ENCODE data around the gene UGGT1. TPM values are rescaled to one million over a fixed set of nuclear protein-coding genes. Genes with fewer than 3 reads are reported as not detected.

Gene UGGT1
- total RNA-seq, 1 experiment from 2014 or later: 51.8 TPM

DNA sequence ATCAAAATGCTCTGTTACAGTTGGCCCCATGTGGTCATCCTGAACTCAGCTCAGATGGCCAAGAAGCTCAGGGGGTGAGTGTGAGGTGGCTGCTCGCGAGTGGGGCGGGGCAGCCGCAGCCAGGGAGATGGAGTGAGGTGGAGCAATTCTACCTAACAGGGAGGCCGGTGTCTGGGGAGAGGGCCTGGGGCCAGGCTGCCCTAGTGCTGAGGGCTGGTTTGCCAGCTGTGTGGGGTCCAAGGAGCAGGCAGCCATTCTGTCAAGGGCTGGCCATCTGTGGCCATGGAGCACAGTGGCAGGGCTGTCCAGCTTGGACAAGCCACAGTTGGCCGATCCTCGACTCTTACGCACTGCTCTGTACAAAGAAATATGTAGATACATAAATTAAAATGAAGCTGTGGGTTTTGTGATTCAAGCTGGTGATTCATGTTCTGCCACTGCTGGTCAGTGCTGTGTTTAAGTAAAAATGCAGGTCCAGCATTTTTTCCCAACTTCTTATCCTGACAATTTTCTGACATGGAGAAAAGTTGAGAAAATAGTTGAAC lies 145.6 kb downstream of the UGGT1 start:
- no peak overlapping the region for H3K4me2 ChIP-seq (ENCODE audit: low read length)
- no peak for ATAC-seq

DNA sequence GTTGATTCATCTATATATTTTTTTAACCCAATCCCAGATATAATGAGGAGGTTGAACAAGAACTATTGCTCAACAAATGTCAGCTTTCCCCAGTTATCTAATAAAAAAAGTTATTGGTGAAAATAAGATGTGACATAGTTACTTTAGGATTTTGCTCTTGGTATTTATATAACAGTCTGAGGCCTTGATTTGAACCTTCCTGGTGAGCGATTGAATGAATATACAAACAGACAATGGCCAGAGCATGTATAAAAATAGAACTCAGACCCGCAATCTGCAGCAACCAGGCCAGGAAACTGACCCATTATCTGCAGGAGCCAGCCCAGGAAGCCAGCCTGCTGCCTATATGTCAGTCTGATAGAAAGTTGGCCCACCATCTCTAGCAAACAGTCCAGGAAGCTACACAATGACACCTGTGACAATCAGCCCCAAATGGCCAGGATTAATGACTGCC lies 146.1 kb downstream of the UGGT1 start:
- H3K9me3 ChIP-seq (ENCODE audit: control insufficient read depth in 1 of 2, insufficient read depth in 1 of 2, low read depth in 1 of 2, low read length in 2 of 2): no peaks in the 10 kb centered on the region
- H3K9ac ChIP-seq (ENCODE audit: low read length): no peak overlapping the region
- TF ChIP-seq, protein P1, sequence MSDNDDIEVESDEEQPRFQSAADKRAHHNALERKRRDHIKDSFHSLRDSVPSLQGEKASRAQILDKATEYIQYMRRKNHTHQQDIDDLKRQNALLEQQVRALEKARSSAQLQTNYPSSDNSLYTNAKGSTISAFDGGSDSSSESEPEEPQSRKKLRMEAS (IDR thresholded peaks at IDR 0.05): no peak
- no peak for TF ChIP-seq SRF (IDR thresholded peaks at IDR 0.05; ENCODE audit: low read depth)
- TF ChIP-seq, protein P2, sequence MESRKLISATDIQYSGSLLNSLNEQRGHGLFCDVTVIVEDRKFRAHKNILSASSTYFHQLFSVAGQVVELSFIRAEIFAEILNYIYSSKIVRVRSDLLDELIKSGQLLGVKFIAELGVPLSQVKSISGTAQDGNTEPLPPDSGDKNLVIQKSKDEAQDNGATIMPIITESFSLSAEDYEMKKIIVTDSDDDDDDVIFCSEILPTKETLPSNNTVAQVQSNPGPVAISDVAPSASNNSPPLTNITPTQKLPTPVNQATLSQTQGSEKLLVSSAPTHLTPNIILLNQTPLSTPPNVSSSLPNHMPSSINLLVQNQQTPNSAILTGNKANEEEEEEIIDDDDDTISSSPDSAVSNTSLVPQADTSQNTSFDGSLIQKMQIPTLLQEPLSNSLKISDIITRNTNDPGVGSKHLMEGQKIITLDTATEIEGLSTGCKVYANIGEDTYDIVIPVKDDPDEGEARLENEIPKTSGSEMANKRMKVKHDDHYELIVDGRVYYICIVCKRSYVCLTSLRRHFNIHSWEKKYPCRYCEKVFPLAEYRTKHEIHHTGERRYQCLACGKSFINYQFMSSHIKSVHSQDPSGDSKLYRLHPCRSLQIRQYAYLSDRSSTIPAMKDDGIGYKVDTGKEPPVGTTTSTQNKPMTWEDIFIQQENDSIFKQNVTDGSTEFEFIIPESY (IDR thresholded peaks at IDR 0.05; ENCODE audit: extremely low read depth, insufficient replicate concordance, low read length): no peak
- no peak for TF ChIP-seq YY1 (IDR thresholded peaks at IDR 0.05; ENCODE audit: extremely low read depth, insufficient replicate concordance, low read depth, low read length)
- TF ChIP-seq, protein P3, sequence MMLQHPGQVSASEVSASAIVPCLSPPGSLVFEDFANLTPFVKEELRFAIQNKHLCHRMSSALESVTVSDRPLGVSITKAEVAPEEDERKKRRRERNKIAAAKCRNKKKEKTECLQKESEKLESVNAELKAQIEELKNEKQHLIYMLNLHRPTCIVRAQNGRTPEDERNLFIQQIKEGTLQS (IDR thresholded peaks at IDR 0.05): no peak
- TF ChIP-seq CBX3 (IDR thresholded peaks at IDR 0.05; ENCODE audit: low read depth): no peak
- TF ChIP-seq, protein P4, sequence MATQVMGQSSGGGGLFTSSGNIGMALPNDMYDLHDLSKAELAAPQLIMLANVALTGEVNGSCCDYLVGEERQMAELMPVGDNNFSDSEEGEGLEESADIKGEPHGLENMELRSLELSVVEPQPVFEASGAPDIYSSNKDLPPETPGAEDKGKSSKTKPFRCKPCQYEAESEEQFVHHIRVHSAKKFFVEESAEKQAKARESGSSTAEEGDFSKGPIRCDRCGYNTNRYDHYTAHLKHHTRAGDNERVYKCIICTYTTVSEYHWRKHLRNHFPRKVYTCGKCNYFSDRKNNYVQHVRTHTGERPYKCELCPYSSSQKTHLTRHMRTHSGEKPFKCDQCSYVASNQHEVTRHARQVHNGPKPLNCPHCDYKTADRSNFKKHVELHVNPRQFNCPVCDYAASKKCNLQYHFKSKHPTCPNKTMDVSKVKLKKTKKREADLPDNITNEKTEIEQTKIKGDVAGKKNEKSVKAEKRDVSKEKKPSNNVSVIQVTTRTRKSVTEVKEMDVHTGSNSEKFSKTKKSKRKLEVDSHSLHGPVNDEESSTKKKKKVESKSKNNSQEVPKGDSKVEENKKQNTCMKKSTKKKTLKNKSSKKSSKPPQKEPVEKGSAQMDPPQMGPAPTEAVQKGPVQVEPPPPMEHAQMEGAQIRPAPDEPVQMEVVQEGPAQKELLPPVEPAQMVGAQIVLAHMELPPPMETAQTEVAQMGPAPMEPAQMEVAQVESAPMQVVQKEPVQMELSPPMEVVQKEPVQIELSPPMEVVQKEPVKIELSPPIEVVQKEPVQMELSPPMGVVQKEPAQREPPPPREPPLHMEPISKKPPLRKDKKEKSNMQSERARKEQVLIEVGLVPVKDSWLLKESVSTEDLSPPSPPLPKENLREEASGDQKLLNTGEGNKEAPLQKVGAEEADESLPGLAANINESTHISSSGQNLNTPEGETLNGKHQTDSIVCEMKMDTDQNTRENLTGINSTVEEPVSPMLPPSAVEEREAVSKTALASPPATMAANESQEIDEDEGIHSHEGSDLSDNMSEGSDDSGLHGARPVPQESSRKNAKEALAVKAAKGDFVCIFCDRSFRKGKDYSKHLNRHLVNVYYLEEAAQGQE (IDR thresholded peaks at IDR 0.05; ENCODE audit: low read depth): no peak
- no peak for TF ChIP-seq TCF7L2 (IDR thresholded peaks at IDR 0.05; ENCODE audit: borderline replicate concordance, extremely low read depth, insufficient read depth, insufficient read length)
- no TSS peak for BruUV-seq (replicated peaks)
- H3K79me2 ChIP-seq (ENCODE audit: insufficient read depth, low read length): no peaks in the 10 kb centered on the region
- intact Hi-C loops (cut with micrococcal nuclease): no loop called here
- H3K4me3 ChIP-seq (replicated peaks in 1 of 2; ENCODE audit: low read depth in 1 of 2, low read length in 2 of 2): no peak overlapping the region
- H3K27ac ChIP-seq (ENCODE audit: low read depth, low read length): no peak overlapping the region
- H3K4me2 ChIP-seq (ENCODE audit: low read length): no peak overlapping the region
- H2AFZ ChIP-seq (ENCODE audit: low read depth, low read length, poor library complexity, severe bottlenecking): no peak overlapping the region
- ATAC-seq: no peak
- H3K27me3 ChIP-seq (ENCODE audit: insufficient read depth, low read length): no peaks in the 10 kb centered on the region
- no peaks in the 10 kb centered on the region for H3K9me2 ChIP-seq (ENCODE audit: insufficient read depth)
- no peaks in the 10 kb centered on the region for H3K36me3 ChIP-seq (ENCODE audit: control insufficient read depth in 1 of 2, insufficient read depth in 2 of 2, low read length in 2 of 2)
- ChIA-PET CTCF (no interaction called here), POLR2A (no interaction called here), RAD21 (ENCODE audit: low non-redundant PET in 1 of 2, low total read pairs in 2 of 2, uncharacterized antibody in 2 of 2, unreplicated experiment in 2 of 2) (interaction anchor here in 1 of 2 experiments (0.6 kb wide), 2 partner anchors 208 to 563 kb away, joined by 3 read pairs; no protein-coding TSS in a partner anchor)
- no peak for DNase-seq (ENCODE audit: low read depth, low spot score)
- peaks cover 3 to 9% of the 10 kb centered on the region in 2 experiments; a peak in 3 of 4 replicates for H3K4me1 ChIP-seq (ENCODE audit: control insufficient read depth in 1 of 2, insufficient read depth in 2 of 2, low read length in 2 of 2)
- no peaks in the 10 kb centered on the region for H4K20me1 ChIP-seq (ENCODE audit: insufficient read depth)

More for the DNA sequence above, 145.6 kb downstream of the UGGT1 start:
- no peaks in the 10 kb centered on the region for H3K36me3 ChIP-seq (ENCODE audit: control insufficient read depth in 1 of 2, insufficient read depth in 2 of 2, low read length in 2 of 2)
- no peaks in the 10 kb centered on the region for H3K79me2 ChIP-seq (ENCODE audit: insufficient read depth, low read length)
- no peak overlapping the region for H2AFZ ChIP-seq (ENCODE audit: low read depth, low read length, poor library complexity, severe bottlenecking)
- DNase-seq (ENCODE audit: low read depth, low spot score): no peak
- BruUV-seq (replicated peaks): no TSS peak
- H3K9ac ChIP-seq (ENCODE audit: low read length): no peak overlapping the region
- no peak overlapping the region for H3K27ac ChIP-seq (ENCODE audit: low read depth, low read length)
- RAD21 ChIA-PET (ENCODE audit: low non-redundant PET in 1 of 2, low total read pairs in 2 of 2, uncharacterized antibody in 2 of 2, unreplicated experiment in 2 of 2): interaction anchor here in 1 of 2 experiments (0.6 kb wide), 1 partner anchor 208 kb away, joined by 3 read pairs; no protein-coding TSS in a partner anchor
- H3K9me2 ChIP-seq (ENCODE audit: insufficient read depth): no peaks in the 10 kb centered on the region
- TF ChIP-seq RAD21 (IDR thresholded peaks at IDR 0.05; ENCODE audit: low read depth): no peak
- TF ChIP-seq EZH2phosphoT487 (IDR thresholded peaks at IDR 0.05; ENCODE audit: borderline replicate concordance): no peak
- no peak for TF ChIP-seq YY1 (IDR thresholded peaks at IDR 0.05; ENCODE audit: extremely low read depth, insufficient replicate concordance, low read depth, low read length)
- no peaks in the 10 kb centered on the region for H3K27me3 ChIP-seq (ENCODE audit: insufficient read depth, low read length)
- H3K4me3 ChIP-seq (replicated peaks in 1 of 2; ENCODE audit: low read depth in 1 of 2, low read length in 2 of 2): no peak overlapping the region
- no peaks in the 10 kb centered on the region for H3K9me3 ChIP-seq (ENCODE audit: control insufficient read depth in 1 of 2, insufficient read depth in 1 of 2, low read depth in 1 of 2, low read length in 2 of 2)
- intact Hi-C loops (cut with micrococcal nuclease): no loop called here
- POLR2A ChIA-PET: no interaction called here
- no peaks in the 10 kb centered on the region for H4K20me1 ChIP-seq (ENCODE audit: insufficient read depth)
- CTCF ChIA-PET: no interaction called here
- H3K4me1 ChIP-seq (ENCODE audit: control insufficient read depth in 1 of 2, insufficient read depth in 2 of 2, low read length in 2 of 2): peaks cover 3 to 9% of the 10 kb centered on the region in 2 experiments; a peak in 3 of 4 replicates

Measured in HCT116 (cell line).